HG02973 (cell line): ENCODE measurements around the gene PHRF1.

Experiments
- ATAC-seq: cut with Tn5 transposase; IDR thresholded peaks from one replicate; pipeline ENCODE4 v1.9.1; 2021; ENCODE audit warnings: moderate library complexity; ENCODE audit not compliant: unreplicated experiment

The PHRF1 gene

DNA sequence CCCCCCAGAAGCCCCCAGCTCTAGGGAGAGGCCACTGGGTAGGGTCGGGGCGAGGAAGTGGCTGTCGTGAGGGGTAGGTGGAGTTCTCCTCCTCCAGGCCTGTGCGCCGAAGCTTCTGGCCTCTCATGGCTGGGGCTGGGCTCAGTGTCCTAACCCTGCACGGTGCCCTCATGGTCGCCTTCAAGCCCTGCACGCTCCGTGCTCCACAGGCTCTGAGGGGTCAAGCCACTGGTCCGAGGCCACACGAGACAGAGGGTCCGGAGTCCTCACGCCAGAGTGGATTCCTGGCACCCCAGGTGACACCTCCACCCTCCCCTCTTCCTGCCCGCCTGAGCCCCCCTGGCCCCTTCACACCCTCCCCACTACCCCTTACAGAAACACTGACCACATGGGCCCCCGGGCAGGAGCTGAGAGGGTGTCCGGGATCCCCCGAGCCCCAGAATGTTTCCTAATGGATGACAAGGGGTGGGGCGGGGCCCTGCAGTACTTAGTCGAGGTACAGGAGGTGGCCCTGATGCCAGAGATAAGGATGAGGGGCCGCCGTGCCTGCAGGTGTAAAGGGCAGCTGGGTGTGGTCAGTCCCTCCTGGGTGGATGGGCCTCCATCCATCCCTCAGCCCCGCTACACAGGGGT lies 49.5 kb downstream of the PHRF1 start:
- ATAC-seq: no peak

DNA sequence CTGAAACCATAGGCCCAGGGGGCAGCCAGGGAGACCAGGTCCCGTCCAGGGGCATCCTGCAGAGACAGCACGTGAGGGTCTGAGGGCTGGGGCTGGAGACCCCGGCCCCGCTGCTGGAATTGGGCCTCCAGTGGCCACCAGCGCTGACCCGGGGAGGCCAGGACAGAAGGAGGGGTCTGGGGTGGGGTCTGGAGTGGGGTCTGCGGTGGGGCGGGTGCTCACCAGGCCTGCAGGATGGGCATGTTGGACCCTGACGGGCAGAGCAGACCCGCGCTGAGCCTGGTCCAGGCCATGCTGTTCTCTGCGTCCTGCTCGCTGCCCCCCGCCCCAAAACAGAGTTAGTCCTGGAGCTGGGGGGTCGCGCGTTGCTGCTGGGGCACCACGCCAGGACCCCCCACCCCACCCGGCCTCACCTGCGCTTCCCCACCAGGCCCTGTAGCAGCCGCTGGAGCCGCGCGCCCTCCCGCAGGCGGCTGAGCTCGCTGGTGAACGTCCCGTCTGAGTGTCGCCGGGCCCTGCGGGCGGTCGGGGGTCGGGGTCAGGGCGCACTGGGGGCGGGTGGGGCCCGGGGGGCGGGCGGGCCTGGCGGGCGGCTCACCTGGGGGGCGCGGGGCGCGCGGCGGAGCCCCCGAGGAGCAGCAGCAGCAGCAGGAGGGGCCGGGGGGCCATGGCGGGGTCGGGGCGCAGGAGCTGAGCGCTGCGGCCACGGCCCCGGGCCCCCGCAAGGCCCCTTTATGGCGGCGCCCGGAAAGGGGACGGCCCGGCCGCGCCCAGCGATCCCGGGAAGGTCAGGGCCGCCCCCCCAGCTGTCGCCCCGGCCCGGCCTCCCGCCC lies 50.4 kb downstream of the PHRF1 start, which contains the start of gene SCT:
SCT (minus strand) TSS at position 707 of the 833 bp plus-strand sequence; CDS start at position 669, 38 bp downstream.
- no peak for ATAC-seq

DNA sequence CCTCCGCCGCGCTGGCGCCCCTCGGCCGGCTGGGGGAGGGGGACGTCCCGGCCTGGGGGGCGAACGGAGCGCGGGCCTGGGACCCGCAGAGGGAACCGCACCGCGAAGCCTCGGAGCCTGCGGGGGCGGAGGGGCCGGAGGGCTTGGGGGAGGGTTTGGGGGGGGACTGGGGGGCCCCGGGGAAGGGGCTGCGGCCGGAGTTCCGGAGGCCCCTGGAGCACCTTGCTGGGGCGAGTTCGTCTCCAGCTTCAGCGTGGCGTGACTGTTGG lies 51.0 kb downstream of the PHRF1 start:
- no peak for ATAC-seq

DNA sequence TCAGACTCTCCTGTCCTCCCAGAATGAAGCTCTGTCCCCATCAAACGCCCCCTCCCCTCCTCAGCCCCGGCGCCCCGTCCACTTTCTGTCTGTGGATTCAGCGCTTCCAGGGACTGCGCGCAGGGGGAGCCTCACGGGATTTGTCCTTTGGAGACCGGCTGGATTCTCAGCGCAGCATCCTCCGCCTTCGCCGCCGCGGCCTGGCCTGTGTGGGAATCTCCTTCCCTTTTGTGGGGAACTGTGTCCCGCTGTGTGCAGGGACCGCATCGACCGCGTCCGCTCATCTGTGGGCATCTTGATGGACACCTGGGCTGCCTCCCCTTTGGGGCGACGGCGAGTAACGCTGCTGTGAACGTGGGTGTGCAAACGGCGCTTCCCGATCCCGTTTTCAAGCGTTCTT lies 51.8 kb downstream of the PHRF1 start:
- ATAC-seq: no peak

DNA sequence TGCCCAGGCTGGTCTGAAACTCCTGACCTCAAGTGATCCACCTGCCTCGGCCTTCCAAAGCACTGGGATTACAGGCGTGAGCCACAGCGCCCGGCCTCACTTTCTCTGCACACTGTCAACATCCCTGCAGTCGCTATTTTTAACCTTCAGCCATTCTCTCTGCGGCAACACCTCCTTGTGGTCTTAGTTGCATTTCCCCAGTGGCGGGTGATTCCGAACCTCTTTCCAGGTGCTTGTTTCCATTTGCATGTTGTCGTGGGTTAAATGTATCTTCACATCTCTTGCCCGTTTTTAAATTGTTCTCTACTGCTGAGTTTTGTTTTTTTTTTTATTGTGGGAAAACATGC lies 52.9 kb downstream of the PHRF1 start:
- ATAC-seq: no peak

DNA sequence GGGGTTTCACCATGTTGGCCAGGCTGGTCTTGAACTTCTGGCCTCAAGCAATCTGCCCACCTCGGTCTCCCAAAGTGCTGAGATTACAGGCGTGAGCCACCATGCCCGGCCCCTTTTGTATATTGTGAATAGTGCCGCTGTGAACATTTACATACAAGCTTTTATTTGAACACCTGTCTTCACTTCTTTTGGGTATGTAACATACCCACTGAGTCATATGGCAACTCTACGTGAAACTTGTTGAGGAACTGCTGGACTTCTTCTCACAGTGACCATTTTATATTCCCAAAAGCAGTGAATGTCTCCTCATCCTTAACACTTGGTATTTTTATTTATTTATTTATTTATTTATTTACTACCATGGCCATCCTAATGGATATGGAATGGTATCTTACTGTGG lies 54.6 kb downstream of the PHRF1 start:
- no peak for ATAC-seq

DNA sequence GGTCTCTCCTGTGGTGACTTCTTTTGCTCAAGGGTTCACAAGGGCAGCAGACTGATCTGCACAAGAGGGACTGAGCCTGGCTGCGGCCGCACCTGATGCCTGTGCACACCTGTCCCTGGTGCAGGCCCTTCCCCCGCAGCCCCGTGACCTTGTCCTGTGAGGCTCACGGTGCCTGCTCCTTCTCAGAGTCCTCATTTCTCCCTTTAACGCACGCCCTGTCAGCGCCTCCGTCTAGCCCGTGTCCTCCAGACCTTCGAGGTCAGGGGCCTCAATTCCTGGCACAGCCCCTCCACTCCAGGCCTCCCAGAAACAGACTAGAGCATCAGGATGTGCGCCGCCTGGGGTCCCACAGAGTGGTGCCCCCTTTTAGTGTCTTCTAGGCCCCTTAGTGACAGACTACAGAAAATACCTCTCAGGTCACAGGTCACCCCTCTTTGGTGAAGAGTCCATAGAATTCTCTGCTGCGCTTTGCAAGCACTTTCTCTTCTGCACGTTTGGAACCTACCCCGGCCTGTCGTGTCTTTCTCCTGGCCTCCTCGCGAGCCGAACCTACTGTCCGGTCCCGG lies 59.8 kb downstream of the PHRF1 start:
- no peak for ATAC-seq

DNA sequence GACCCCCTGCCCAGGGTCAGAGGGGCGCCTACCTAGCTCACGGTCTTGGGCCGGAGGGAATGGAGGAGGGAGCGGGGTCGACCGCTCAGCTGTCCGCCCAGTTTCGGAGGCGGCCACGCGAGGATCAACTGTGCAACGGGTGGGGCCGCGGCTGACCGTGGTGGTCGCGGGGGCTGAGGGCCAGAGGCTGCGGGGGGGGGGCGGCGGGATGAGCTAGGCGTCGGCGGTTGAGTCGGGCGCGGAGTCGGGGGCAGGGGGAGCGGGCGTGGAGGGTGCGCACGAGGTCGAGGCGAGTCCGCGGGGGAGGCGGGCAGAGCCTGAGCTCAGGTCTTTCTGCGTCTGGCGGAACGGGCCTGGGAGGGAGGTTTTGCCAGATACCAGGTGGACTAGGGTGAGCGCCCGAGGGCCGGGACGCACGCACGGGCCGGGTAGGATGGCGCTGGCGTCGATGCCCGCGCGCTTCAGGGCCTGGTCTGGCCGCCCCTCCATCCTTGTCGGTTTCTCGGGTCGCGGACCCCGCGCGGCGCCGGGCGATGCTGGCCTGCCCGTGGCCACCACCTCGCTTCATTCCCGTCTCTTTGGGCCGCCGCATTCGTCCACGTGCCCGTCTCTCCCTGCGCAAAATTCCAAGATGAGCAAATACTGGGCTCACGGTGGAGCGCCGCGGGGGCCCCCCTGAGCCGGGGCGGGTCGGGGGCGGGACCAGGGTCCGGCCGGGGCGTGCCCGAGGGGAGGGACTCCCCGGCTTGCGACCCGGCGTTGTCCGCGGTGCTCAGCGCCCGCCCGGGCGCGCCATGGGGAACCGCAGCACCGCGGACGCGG lies 60.5 kb downstream of the PHRF1 start, which contains the start of gene DRD4:
DRD4 (plus strand) TSS at position 759 of the 822 bp plus-strand sequence; CDS start at position 795, 36 bp downstream.
- ATAC-seq: no peak

DNA sequence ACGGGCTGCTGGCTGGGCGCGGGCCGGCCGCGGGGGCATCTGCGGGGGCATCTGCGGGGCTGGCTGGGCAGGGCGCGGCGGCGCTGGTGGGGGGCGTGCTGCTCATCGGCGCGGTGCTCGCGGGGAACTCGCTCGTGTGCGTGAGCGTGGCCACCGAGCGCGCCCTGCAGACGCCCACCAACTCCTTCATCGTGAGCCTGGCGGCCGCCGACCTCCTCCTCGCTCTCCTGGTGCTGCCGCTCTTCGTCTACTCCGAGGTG lies 61.0 kb downstream of the PHRF1 start:
- ATAC-seq: no peak

DNA sequence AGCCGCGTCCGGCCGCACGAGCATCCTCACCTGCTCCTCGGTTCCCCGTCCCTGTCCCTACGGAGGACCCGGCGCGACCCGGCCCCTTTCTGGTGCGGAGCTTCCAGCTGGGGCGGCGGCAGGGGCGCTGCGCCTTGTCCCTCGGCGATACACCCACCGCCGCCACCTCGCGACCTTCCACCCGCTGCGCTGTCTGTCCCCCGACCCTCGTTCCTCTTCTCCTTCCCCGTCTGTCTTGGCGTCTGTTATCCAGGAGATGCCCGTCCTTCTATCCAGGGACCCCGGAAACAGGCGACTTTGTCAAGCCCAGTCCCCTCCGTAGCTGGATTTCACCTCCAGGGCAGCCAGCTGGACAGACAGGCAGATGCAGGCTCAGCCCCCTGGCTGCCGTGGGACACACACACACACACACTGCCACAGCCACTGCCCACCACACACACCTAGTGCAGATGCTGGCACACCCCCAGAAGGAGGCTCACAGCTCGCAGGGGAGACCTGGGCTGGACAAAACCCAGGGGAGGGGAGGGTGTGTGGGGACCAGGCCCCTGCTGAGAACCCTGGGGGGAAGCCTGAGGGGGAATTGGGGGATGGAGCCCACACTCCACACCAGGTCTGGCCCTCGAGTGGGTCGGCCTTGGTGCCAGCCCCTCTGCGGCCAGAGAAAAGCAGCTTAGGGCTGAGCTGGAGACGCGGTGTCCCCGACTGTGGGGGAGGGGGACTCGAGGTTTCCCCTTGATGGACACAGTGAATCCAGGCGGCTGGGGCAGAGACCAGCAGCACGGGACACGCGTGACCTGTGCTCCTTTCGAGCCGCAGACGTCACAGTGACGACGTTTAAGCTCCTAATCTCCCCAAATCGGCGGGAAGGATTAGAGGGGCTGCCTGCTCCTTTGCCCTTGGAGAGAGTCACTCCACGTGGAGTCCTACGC lies 61.6 kb downstream of the PHRF1 start:
- no peak for ATAC-seq

DNA sequence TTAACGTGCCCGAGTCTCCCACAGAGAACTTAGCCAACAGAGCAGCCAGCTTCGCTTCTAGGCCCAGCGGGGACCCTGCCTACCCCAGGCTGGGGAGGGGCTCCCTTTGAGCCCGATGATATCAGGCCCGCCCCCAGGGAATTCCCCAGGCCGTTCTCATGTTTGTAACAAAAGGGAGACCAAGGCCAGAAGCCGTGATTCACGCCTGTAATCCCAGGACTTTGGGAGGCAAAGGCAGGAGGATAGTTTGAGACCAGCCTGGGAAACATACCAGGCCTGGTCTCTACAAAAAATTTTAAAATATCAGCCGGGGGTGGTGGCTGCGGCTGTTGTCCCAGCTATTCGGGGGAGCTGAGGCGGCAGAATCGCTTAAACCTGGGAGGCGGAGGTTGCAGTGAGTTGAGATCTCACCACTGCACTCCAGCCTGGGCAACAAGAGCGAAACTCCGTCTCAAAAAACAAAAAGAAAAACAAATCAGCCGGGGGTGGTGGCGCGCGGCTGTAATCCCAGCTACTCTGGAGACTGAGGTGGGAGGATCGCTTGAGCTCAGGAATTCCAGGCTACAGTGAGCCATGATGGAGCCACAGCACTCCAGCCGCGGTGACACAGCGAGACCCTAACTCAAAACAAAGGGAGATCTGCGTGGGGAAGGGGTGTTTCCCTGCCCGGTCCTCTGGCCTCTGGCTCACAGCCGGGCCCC lies 62.5 kb downstream of the PHRF1 start:
- no peak for ATAC-seq

DNA sequence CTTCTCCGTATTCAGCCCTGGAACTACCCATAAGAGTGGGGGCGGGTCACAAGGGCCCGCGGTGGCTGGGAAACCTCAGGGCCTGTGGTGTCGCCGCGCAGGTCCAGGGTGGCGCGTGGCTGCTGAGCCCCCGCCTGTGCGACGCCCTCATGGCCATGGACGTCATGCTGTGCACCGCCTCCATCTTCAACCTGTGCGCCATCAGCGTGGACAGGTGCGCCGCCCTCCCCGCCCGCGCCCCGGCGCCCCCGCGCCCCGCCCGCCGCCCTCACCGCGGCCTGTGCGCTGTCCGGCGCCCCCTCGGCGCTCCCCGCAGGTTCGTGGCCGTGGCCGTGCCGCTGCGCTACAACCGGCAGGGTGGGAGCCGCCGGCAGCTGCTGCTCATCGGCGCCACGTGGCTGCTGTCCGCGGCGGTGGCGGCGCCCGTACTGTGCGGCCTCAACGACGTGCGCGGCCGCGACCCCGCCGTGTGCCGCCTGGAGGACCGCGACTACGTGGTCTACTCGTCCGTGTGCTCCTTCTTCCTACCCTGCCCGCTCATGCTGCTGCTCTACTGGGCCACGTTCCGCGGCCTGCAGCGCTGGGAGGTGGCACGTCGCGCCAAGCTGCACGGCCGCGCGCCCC lies 63.2 kb downstream of the PHRF1 start:
- ATAC-seq: no peak

DNA sequence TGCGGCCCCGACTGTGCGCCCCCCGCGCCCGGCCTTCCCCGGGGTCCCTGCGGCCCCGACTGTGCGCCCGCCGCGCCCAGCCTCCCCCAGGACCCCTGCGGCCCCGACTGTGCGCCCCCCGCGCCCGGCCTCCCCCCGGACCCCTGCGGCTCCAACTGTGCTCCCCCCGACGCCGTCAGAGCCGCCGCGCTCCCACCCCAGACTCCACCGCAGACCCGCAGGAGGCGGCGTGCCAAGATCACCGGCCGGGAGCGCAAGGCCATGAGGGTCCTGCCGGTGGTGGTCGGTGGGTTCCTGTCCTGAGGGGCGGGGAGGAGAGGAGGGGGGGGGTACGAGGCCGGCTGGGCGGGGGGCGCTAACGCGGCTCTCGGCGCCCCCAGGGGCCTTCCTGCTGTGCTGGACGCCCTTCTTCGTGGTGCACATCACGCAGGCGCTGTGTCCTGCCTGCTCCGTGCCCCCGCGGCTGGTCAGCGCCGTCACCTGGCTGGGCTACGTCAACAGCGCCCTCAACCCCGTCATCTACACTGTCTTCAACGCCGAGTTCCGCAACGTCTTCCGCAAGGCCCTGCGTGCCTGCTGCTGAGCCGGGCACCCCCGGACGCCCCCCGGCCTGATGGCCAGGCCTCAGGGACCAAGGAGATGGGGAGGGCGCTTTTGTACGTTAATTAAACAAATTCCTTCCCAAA lies 63.9 kb downstream of the PHRF1 start:
- ATAC-seq: no peak

DNA sequence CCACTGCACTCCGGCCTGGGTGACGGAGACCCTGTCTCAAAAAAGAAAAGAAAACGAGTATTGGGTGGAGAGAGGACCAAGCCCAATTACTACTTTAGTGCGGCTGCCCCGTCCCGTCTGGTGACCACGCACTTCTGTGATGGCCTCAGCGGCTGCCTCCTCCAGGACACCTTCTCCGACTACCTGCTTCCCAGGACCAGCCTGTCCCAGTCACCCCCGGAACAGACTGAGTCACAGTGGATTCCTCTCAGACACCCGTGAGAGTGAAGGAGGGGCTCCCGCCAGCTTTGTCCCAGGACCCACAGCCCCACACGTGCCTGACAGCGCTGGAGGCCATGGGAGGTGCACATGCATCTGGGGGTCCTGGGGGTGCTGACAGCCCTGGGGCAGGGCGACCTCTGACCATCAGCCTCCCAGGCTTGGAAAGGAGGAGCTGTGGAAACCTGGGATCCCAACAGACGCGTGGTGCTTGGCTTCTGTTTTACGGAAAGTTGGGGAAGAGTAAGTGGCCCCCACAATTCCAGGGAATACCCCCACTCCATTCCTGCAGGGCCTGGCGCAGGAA lies 65.6 kb downstream of the PHRF1 start:
- no peak for ATAC-seq

DNA sequence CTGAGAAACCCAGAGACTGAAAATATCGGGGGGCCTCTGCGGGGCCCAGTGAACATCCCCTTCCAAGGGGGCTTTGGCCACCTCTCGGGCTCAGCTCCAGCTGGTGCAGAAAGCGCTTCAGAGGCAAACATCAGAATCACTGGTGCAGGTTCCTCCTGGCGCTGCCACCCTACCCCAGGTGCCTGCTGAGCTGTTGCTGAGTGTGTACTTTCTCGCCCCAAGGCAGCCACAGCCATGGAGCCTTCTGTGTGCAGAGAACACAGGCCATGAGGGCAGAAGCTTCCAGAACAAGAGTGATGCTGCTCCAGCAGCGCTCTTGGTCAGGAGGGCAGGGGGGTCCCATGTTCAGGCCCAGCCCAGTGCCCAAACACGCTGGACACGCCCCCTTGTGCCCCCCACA lies 67.1 kb downstream of the PHRF1 start:
- ATAC-seq: no peak

DNA sequence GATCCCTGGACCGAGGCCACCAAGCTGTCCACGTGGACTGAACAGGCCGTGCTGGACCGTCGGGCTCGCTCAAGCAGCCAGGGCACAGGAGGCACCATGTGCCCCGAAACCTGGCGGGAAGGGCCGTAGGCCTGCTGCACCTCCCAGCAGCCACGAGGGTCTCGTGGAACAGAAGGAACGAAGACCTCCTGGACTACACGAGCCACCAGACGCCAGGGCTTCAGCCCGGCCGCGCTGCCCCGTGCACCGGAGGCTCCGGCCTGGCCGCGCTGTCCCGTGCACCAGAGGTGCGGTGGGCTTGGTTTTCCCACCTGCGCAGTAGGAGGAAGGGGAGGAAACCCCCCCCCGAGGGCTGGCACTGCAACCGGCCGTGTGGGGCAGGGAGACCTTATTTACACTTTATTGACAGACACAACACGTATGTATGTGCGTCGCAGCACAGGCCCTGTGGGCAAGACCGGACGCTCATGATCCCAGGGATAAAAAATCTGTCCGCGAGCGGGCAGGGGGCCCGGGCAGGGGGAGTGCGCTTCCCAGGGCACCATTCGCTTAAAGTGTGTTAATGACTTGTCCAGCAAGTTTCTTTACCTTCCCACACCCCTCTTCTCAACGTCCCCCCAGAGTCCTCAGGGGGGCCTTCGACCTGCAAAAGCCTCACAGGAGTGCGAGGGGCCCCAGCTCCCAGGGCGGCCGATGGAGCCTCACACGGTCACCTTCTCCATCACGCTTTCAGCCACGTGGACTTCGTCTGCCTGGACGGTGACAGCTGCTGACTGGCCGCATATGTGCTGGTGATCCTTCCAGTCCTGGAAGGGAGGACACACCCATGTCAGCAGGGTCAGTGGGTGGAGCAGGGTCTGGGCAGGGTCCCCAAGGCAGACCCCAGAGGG lies 67.8 kb downstream of the PHRF1 start:
- no peak for ATAC-seq

DNA sequence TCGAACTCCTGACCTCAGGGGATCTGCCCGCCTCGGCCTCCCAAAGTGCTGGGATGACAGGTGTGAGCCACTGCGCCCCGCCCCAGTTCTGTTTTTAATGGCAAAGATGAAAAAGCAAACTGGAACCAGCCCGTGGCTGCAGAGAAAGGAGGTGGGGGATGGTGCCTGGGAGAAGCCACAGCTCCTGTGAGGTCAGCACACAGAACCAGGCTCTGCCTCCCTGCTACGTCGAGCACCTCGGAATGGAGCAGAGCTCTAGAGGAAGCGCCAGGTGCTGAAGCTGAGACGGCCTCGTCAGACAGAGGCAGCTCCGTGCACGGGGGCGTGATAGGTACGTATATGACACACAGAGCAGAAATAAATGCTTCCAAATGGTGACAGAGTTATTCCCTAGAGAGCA lies 69.3 kb downstream of the PHRF1 start:
- no peak for ATAC-seq

DNA sequence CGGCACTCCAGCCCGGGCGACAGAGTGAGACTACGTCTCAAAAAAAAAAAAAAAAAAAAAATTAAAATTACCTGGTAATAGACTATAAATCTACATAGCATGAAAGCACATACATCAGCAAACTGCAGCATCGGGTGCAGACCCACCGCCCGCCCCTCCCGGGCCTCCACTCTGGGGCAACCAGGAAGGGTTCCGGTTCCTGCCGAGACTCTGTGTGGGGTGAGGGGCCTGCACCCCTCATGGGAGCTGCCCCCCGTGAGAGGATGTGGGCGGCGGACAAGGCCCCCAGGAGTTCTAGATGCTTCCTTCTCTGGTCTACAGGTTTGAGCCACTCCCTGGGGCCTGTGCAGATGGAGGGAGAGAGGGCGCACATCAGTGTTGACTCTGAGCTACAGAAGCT lies 69.9 kb downstream of the PHRF1 start:
- ATAC-seq: no peak
